ENCODE measurements around the gene CPLANE1.

DNA sequence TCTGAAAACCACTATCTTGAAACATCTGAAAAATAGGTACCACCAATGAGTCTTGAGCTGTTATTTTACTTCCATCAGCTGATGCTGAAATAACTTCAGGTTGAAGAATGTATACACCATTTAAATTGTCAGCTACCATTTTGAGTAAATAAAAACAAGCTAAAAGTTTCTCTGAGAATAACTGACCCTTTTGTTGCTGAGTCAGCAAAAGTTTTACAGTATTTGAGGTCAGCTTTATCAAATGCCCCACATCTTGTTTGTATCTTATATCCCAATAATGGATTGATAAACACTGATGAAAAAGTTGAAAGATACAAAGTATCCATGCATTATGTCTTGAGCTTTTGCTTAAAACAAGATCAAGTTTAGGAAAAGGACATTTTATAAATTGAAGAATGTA lies 22.8 kb downstream of the CPLANE1 start:
- TF ChIP-seq, protein P1, sequence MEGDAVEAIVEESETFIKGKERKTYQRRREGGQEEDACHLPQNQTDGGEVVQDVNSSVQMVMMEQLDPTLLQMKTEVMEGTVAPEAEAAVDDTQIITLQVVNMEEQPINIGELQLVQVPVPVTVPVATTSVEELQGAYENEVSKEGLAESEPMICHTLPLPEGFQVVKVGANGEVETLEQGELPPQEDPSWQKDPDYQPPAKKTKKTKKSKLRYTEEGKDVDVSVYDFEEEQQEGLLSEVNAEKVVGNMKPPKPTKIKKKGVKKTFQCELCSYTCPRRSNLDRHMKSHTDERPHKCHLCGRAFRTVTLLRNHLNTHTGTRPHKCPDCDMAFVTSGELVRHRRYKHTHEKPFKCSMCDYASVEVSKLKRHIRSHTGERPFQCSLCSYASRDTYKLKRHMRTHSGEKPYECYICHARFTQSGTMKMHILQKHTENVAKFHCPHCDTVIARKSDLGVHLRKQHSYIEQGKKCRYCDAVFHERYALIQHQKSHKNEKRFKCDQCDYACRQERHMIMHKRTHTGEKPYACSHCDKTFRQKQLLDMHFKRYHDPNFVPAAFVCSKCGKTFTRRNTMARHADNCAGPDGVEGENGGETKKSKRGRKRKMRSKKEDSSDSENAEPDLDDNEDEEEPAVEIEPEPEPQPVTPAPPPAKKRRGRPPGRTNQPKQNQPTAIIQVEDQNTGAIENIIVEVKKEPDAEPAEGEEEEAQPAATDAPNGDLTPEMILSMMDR (IDR thresholded peaks at IDR 0.05) = no peak
- TF ChIP-seq POLR2A (IDR thresholded peaks at IDR 0.05) = no peak
- no peak for TF ChIP-seq EP300 (IDR thresholded peaks at IDR 0.05)
